Adrenal gland (tissue), 12 donors: ENCODE data around the gene TMEM98. TPM values are rescaled to one million over a fixed set of nuclear protein-coding genes. Genes with fewer than 3 reads are reported as not detected.
"Not testable (repeated sequence)": the region's sequence is repeated elsewhere in the genome, so short reads cannot be mapped to it uniquely, and the experiment has no call there.

Experiments used
- DNase-seq, 7 donors: peaks; one replicate each; pipeline ENCODE4 v3.0.0-alpha.2; 2019 to 2020
- H3K27ac ChIP-seq, 5 donors: fragments of 200-600 bp; sonication (generic) in 4 of 5; 1 replicate in 3 of 5; 2 replicates in 2 of 5; pipeline versions ENCODE4 v1.5.1 to v1.8.0; 2016 to 2020; ENCODE audit warnings: mild to moderate bottlenecking in 1 of 5
- H3K27me3 ChIP-seq: fragments of 200-600 bp; 2 replicates; pipeline ENCODE4 v1.8.0; 2021
- H3K36me3 ChIP-seq, 2 donors: fragments of 200-600 bp; replicated peaks in 1 of 2; 1 replicate in 1 of 2; 2 replicates in 1 of 2; pipeline versions ENCODE4 v1.5.1 to v1.8.0; 2018 to 2022
- H3K4me1 ChIP-seq, 2 donors: fragments of 200-600 bp; replicated peaks in 1 of 2; 1 replicate in 1 of 2; 2 replicates in 1 of 2; pipeline versions ENCODE4 v1.5.1 to v1.8.0; 2018 to 2021
- H3K4me3 ChIP-seq, 4 donors: fragments of 200-600 bp; sonication (generic) in 3 of 4; one replicate each; pipeline ENCODE4 v1.5.1; 2016 to 2018
- H3K9me3 ChIP-seq, 3 donors: fragments of 200-600 bp; sonication (generic) in 1 of 3; replicated peaks in 1 of 3; 1 replicate in 2 of 3; 2 replicates in 1 of 3; pipeline versions ENCODE4 v1.5.1 to v1.8.0; 2016 to 2021
- CTCF ChIP-seq, 6 experiments: fragments of 450-650 bp in 4 of 6; fragments of 200-600 bp in 2 of 6; sonication (generic) in 1 of 6; IDR thresholded peaks; 1 replicate in 5 of 6; 2 replicates in 1 of 6; pipeline versions ENCODE4 v1.5.1 to v1.8.0; 2016 to 2021; ENCODE audit warnings: antibody characterized with exemption in 6 of 6, mild to moderate bottlenecking in 2 of 6, moderate library complexity in 1 of 6
- POLR2A ChIP-seq, 2 donors: fragments of 450-650 bp; IDR thresholded peaks; one replicate each; pipeline ENCODE4 v1.6.1; 2017; ENCODE audit warnings: antibody characterized with exemption in 2 of 2, mild to moderate bottlenecking in 2 of 2, moderate library complexity in 1 of 2
- WGBS, 4 donors: extraction: QIAGEN DNeasy Blood & Tissue Kit in 2 of 4; methylation state at CpG; one replicate each; pipeline versions ENCODE4 v1.1.5 to v1.1.7; 2013 to 2017; 5-methylcytosine and 5-hydroxymethylcytosine counted together
- intact Hi-C, 2 donors: fragments of 100-400 bp; cut with DNase I; formaldehyde crosslinking; loops; one replicate each; pipeline versions ENCODE4 v1.14.1 to v1.15.0; 2022 to 2023
- polyA plus RNA-seq, 3 donors: library from polyadenylated mRNA; stranded (reverse); fragments of 200-250 nt in 2 of 3; fragments of 350-450 nt in 1 of 3; fragmentation: Illumina TruSeq in 1 of 3; extraction: RNeasy Lipid Tissue Mini Kit (QIAGEN cat#74804) in 1 of 3; gene quantifications; one replicate each; pipeline ENCODE4 v1.2.3, GENCODE V29; 2013 to 2014
- total RNA-seq, 9 donors: library from RNA; depleted of rRNA in 4 of 9; stranded (reverse); fragments of >200 nt in 4 of 9; fragments of 120-200 nt in 1 of 9; fragmentation: NEBNext Ultra II Directional in 1 of 9; extraction: Animal tissue kit (Norgen Biotek cat#: 25700) in 1 of 9; gene quantifications; one replicate each; pipeline versions ENCODE4 v1.1.0 to v1.2.4, GENCODE V29; 2013 to 2023
- donor health status: healthy with polysubstance abuse.
- donor health status: Bipolar disorder and iron deficiency.
- donor health status: DM: yes; HTN: yes; CAD: no.
- donor health status: DM: no; HTN: no; CAD: no.
- donor health status: DM: no; HTN: no; CAD: no.
- donor health status: DM: yes; HTN: yes; CAD: no.

TMEM98 gene
- total and polyA plus RNA-seq, 12 donors, result 19.5 to 167 (median 77.3) TPM

- no peak overlapping the region for H3K4me3 ChIP-seq
- no peaks in the 10 kb centered on the region for H3K36me3 ChIP-seq
- TF ChIP-seq POLR2A (IDR thresholded peaks at IDR 0.05), result no peak
- TF ChIP-seq CTCF (IDR thresholded peaks at IDR 0.05), result no peak
- no peak for DNase-seq
- H3K9me3 ChIP-seq, result no peaks in the 10 kb centered on the region
- no peaks in the 10 kb centered on the region for H3K27me3 ChIP-seq
- H3K27ac ChIP-seq, result no peak overlapping the region
- intact Hi-C loops, result no loop called here
- WGBS, 4 donors, result 75 to 81% (median 77%) methylated on average over 6 of the region's 6 CpGs
- peaks cover 9 to 14% of the 10 kb centered on the region in 2 donors for H3K4me1 ChIP-seq
Measured at GRCh38 chr17:32880671-32881453, 47.1 kb upstream of the TMEM98 start.

DNA sequence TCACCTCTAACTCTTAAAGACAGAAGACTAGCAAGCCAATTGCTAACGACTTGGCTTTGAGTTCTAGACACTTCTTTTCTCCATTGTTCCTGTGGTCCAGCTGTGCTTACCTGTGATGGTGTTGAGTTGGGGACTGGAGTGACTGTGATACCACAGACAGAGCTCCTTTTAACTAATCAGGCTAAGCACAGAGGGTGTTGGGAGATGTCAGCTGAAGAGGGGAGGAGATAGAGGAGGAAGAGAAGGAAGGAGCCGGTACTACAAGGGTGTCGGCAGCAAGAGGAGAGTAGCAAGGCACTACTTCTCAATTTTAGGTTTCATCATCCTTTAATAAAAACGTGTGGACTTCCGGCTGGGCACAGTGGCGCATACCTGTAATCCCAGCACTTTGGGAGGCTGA, 45.9 kb upstream of the TMEM98 start:
- peaks cover 9 to 13% of the 10 kb centered on the region in 2 donors for H3K4me1 ChIP-seq
- H3K4me3 ChIP-seq, result no peak overlapping the region
- H3K27me3 ChIP-seq, result no peaks in the 10 kb centered on the region
- H3K27ac ChIP-seq, result no peak overlapping the region
- DNase-seq, result no peak
- TF ChIP-seq POLR2A (IDR thresholded peaks at IDR 0.05) (no peak), CTCF (IDR thresholded peaks at IDR 0.05) (no peak)
- 72 to 86% (median 81%) methylated on average over 6 of the region's 6 CpGs for WGBS, 4 donors
- intact Hi-C loops, result no loop called here
- H3K9me3 ChIP-seq, result no peaks in the 10 kb centered on the region
- no peaks in the 10 kb centered on the region for H3K36me3 ChIP-seq

DNA sequence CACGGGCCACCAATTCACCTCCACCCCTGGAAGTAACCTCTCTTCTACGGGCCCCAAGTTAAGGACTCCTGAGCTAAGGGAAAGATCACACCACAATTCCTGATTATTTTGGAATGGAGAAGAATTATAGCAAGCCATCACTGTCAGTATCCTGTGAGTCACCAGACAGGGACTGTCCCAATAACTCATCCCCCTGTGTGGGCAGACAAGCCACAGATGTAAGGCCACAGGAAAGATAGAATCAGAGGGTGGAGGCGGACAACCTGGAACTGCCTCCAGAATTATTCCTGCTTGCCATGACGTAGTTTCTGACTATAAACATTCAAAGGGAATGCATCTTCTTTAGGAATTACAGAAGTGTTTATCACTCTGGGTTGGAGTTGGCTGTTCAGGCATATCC, 45.2 kb upstream of the TMEM98 start:
- peak in 3 of 7 donors; percentile 21 to 34 (median 31) for DNase-seq
- Histone ChIP-seq H3K9me3 (no peaks in the 10 kb centered on the region), H3K27ac (no peak overlapping the region), H3K4me1 (peaks cover 5 to 9% of the 10 kb centered on the region in 2 donors), H3K4me3 (no peak overlapping the region), H3K36me3 (no peaks in the 10 kb centered on the region), H3K27me3 (no peaks in the 10 kb centered on the region)
- no peak for TF ChIP-seq POLR2A (IDR thresholded peaks at IDR 0.05)
- TF ChIP-seq CTCF (IDR thresholded peaks at IDR 0.05), result no peak
- 56 to 80% (median 66%) methylated on average over 4 of the region's 4 CpGs for WGBS, 4 donors
- intact Hi-C loops, result no loop called here

DNA sequence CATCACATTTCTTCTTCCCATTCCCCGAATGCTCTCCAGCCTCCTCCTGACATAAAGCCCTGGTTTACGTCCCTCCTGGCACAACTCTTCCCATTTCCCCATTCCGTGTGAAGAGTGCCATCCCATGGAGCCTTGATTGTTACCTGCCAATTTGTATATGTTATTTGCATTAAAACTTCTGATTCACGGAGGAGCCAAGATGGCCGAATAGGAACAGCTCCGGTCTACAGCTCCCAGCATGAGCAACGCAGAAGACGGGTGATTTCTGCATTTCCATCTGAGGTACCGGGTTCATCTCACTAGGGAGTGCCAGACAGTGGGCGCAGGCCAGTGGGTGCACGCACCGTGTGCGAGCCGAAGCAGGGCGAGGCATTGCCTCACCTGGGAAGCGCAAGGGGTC, 41.0 kb upstream of the TMEM98 start:
- WGBS, 4 donors, result 88 to 93% (median 91%) methylated on average over 6 to 8 of the region's 16 CpGs
- H3K9me3 ChIP-seq, intact Hi-C loops, H3K27me3 ChIP-seq, H3K36me3 ChIP-seq, H3K4me1 ChIP-seq, DNase-seq, H3K27ac ChIP-seq, H3K4me3 ChIP-seq: not testable (repeated sequence)

DNA sequence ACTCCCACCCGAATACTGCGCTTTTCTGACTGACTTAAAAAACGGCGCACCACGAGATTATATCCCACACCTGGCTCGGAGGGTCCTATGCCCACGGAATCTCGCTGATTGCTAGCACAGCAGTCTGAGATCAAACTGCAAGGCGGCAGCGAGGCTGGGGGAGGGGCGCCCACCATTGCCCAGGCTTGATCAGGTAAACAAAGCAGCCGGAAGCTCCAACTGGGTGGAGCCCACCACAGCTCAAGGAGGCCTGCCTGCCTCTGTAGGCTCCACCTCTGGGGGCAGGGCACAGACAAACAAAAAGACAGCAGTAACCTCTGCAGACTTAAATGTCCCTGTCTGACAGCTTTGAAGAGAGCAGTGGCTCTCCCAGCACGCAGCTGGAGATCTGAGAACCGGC, 40.5 kb upstream of the TMEM98 start:
- DNase-seq, intact Hi-C loops, H3K36me3 ChIP-seq, H3K4me1 ChIP-seq, H3K4me3 ChIP-seq, H3K27me3 ChIP-seq, H3K9me3 ChIP-seq, H3K27ac ChIP-seq: not testable (repeated sequence)
- WGBS, 4 donors, result 51 to 78% methylated on average over 4 of the region's 14 CpGs; no CpG with 5 or more reads in 2 of the 4 donors
